ENCODE results near the gene DBNDD1.
A peak's percentile ranks its signal among the peaks of the same experiment; 100 is the strongest.
"Not testable (repeated sequence)": the region's sequence is repeated elsewhere in the genome, so short reads cannot be mapped to it uniquely, and the experiment has no call there.

Gene DBNDD1, protein sequence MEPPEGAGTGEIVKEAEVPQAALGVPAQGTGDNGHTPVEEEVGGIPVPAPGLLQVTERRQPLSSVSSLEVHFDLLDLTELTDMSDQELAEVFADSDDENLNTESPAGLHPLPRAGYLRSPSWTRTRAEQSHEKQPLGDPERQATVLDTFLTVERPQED

DNA sequence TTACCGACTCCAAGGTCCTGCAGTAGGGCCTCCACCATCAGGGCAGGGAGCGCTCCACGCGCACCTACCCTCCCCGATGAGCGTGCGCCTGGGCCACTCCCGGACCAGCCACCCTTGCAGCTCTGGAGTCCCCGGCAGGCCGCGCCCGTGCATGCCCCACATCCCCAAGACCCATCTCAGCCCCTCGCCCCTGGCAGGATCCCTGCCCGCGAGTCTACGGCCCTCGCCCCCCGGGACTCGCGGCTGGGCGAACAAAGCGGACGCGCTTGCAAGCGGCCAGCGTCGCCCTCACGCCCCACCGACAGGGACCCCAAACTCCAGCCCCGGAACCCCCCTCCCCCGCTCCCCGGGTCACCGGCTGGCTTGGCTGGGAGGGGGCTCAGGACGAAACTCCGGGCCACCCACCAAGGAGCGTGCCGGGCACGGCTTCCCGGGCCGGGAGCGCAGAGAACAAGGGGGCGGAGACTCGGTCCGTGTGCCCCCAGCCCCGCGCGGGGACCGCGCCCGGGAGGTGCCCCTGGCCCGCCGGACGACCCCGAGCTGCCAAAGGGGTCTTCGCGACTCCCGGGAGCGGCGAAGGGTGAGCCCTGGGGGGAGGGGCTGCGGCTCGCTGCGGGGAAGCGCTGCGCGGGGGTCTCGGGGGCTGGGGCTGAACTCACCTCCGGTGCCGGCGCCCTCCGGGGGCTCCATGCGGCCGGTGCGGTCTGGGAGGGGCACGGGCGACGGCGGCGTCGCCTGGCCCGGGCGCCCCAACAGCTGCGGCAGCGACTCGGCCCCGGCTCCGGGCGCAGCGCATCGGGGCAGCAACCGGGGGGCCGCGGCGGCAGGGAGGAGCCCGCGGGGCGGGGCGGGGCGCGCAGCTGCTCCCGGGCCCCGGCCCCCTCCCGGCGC lies at the start of gene DBNDD1:
TSS of gene DBNDD1 (minus strand) at position 805 of the 891 bp plus-strand sequence. CDS start at position 690, 115 bp downstream.
- no peak for DNase-seq (ENCODE audit: low read depth, low spot score)
- H3K9me3 ChIP-seq (ENCODE audit: insufficient read depth, low read length): no peaks in the 10 kb centered on the region
- H3K4me3 ChIP-seq (ENCODE audit: insufficient read length, low read depth): peak within 1 kb of the TSS; percentile 74
- H3K36me3 ChIP-seq (ENCODE audit: insufficient read depth, insufficient read length, low read length): peaks cover 5% of the 10 kb centered on the region
- TF ChIP-seq ZNF274 (IDR thresholded peaks at IDR 0.05; ENCODE audit: low read depth, low read length): no peak
- H3K27me3 ChIP-seq (ENCODE audit: insufficient read depth, insufficient read length): peaks cover 5% of the 10 kb centered on the region
- H3K4me1 ChIP-seq (ENCODE audit: insufficient read depth, insufficient read length): peaks cover 10% of the 10 kb centered on the region
- peak within 1 kb of the TSS; percentile 91 for H3K9ac ChIP-seq (ENCODE audit: insufficient read length, low read depth)

DNA sequence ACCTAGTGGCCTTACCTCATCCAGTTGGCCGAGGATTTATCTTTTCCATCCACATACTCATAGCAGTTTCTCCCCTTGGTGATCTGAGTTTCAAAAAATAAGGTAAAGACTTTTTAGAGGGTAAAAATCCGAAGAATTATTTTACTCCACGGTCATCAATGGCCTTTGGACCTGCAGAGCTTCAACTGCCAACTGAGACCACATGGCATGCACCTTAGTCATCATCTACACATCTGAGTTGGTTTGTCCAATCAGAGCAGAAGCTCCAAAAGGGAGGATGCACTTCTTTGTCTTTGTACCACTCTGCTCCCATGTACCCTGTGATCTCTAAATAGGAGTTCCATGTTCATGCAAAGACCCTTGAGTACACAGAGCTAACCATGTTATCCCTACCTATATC lies 42.2 kb upstream of the DBNDD1 start:
- no peak for DNase-seq (ENCODE audit: low read depth, low spot score)
- TF ChIP-seq YY1 (IDR thresholded peaks at IDR 0.05; ENCODE audit: insufficient read depth, insufficient read length) (no peak), ZNF274 (IDR thresholded peaks at IDR 0.05; ENCODE audit: low read depth, low read length) (no peak), SUZ12 (IDR thresholded peaks at IDR 0.05; ENCODE audit: extremely low read depth, insufficient read depth, insufficient read length) (no peak)
- Histone ChIP-seq H3K27me3 (ENCODE audit: insufficient read depth, insufficient read length) (no peaks in the 10 kb centered on the region), H3K4me3 (ENCODE audit: insufficient read length, low read depth) (no peak overlapping the region), H3K9me3 (ENCODE audit: insufficient read depth, low read length) (0 out of 2 replicates have a peak, but pooled peaks cover 8% of the 10 kb centered on the region), H3K4me1 (ENCODE audit: insufficient read depth, insufficient read length) (no peaks in the 10 kb centered on the region), H3K36me3 (ENCODE audit: insufficient read depth, insufficient read length, low read length) (no peaks in the 10 kb centered on the region), H3K9ac (ENCODE audit: insufficient read length, low read depth) (no peak overlapping the region)

DNA sequence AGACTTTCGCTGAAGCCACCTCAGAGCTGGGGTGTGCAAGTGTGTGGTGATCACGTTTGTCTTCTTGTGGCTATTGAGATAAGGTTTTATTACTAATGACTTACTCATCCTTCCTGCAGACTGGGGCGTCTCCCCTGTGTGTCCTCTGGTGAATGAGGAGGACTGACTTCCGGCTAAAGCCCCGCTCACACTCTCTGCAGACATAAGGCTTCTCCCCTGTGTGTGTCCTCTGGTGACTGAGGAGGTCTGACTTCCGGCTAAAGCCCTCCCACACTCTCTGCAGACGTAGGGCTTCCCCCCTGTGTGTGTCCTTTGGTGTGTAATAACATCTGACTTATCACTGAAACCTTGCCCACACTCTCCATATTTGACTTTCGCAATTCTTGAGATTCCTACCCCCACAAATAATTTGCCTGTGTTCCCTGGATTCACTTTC lies 38.5 kb upstream of the DBNDD1 start:
- no peak for DNase-seq (ENCODE audit: low read depth, low spot score)
- no peak for TF ChIP-seq ZNF274 (IDR thresholded peaks at IDR 0.05; ENCODE audit: low read depth, low read length)
- no peak for TF ChIP-seq YY1 (IDR thresholded peaks at IDR 0.05; ENCODE audit: insufficient read depth, insufficient read length)
- TF ChIP-seq SUZ12 (IDR thresholded peaks at IDR 0.05; ENCODE audit: extremely low read depth, insufficient read depth, insufficient read length): no peak

GRCh38 chr16:90056521-90056920 lies 37.3 kb upstream of the DBNDD1 start:
- not testable (repeated sequence) for DNase-seq (ENCODE audit: low read depth, low spot score); H3K9ac ChIP-seq (ENCODE audit: insufficient read length, low read depth); H3K4me3 ChIP-seq (ENCODE audit: insufficient read length, low read depth); H3K36me3 ChIP-seq (ENCODE audit: insufficient read depth, insufficient read length, low read length); H3K4me1 ChIP-seq (ENCODE audit: insufficient read depth, insufficient read length); H3K27me3 ChIP-seq (ENCODE audit: insufficient read depth, insufficient read length)
- H3K9me3 ChIP-seq (ENCODE audit: insufficient read depth, low read length): peaks cover 49% of the 10 kb centered on the region; the same call in 1 of the 2 replicates

More for the DNA sequence above, 38.5 kb upstream of the DBNDD1 start:
- H3K4me3 ChIP-seq (ENCODE audit: insufficient read length, low read depth): no peak overlapping the region
- no peaks in the 10 kb centered on the region for H3K4me1 ChIP-seq (ENCODE audit: insufficient read depth, insufficient read length)
- no peak overlapping the region for H3K9ac ChIP-seq (ENCODE audit: insufficient read length, low read depth)
- H3K27me3 ChIP-seq (ENCODE audit: insufficient read depth, insufficient read length): no peaks in the 10 kb centered on the region
- H3K36me3 ChIP-seq (ENCODE audit: insufficient read depth, insufficient read length, low read length): no peaks in the 10 kb centered on the region
- peaks cover 42% of the 10 kb centered on the region; the same call in 1 of the 2 replicates for H3K9me3 ChIP-seq (ENCODE audit: insufficient read depth, low read length)

DNA sequence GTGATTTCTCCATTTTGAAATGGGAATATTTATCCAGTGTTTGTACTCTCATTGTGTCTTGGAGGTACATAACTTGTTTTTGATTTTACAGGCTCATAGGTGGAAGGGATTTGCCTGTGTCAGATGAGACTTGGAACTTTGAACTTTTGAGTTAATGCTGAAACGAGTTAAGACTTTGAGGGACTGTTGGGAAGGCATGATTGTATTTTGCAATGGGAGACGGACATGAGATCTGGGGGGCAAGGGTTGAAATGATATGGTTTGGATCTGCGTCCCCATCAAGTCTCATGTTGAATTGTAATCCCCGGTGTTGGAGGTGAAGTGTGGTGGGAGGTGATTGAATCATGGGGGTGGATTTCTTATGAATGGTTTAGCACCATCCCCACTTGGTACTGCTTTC lies 36.1 kb upstream of the DBNDD1 start:
- Histone ChIP-seq H3K9me3 (ENCODE audit: insufficient read depth, low read length) (peaks cover 46% of the 10 kb centered on the region; the same call in 1 of the 2 replicates), H3K4me3 (ENCODE audit: insufficient read length, low read depth) (no peak overlapping the region), H3K36me3 (ENCODE audit: insufficient read depth, insufficient read length, low read length) (no peaks in the 10 kb centered on the region), H3K27me3 (ENCODE audit: insufficient read depth, insufficient read length) (no peaks in the 10 kb centered on the region), H3K9ac (ENCODE audit: insufficient read length, low read depth) (no peak overlapping the region), H3K4me1 (ENCODE audit: insufficient read depth, insufficient read length) (no peaks in the 10 kb centered on the region)
- TF ChIP-seq ZNF274 (IDR thresholded peaks at IDR 0.05; ENCODE audit: low read depth, low read length) (no peak), YY1 (IDR thresholded peaks at IDR 0.05; ENCODE audit: insufficient read depth, insufficient read length) (no peak), SUZ12 (IDR thresholded peaks at IDR 0.05; ENCODE audit: extremely low read depth, insufficient read depth, insufficient read length) (no peak)
- DNase-seq (ENCODE audit: low read depth, low spot score): no peak

- Histone ChIP-seq H3K9ac (ENCODE audit: insufficient read length, low read depth) (no peak overlapping the region), H3K4me3 (ENCODE audit: insufficient read length, low read depth) (no peak overlapping the region), H3K27me3 (ENCODE audit: insufficient read depth, insufficient read length) (no peaks in the 10 kb centered on the region), H3K9me3 (ENCODE audit: insufficient read depth, low read length) (peaks cover 46% of the 10 kb centered on the region; the same call in 1 of the 2 replicates), H3K36me3 (ENCODE audit: insufficient read depth, insufficient read length, low read length) (no peaks in the 10 kb centered on the region), H3K4me1 (ENCODE audit: insufficient read depth, insufficient read length) (no peaks in the 10 kb centered on the region)
- TF ChIP-seq ZNF274 (IDR thresholded peaks at IDR 0.05; ENCODE audit: low read depth, low read length) (no peak), SUZ12 (IDR thresholded peaks at IDR 0.05; ENCODE audit: extremely low read depth, insufficient read depth, insufficient read length) (no peak), YY1 (IDR thresholded peaks at IDR 0.05; ENCODE audit: insufficient read depth, insufficient read length) (no peak)
- no peak for DNase-seq (ENCODE audit: low read depth, low spot score)
Measured at GRCh38 chr16:90054554-90054953, 35.3 kb upstream of the DBNDD1 start.

- TF ChIP-seq SUZ12 (IDR thresholded peaks at IDR 0.05; ENCODE audit: extremely low read depth, insufficient read depth, insufficient read length) (no peak), YY1 (IDR thresholded peaks at IDR 0.05; ENCODE audit: insufficient read depth, insufficient read length) (no peak), ZNF274 (IDR thresholded peaks at IDR 0.05; ENCODE audit: low read depth, low read length) (no peak)
- H3K27me3 ChIP-seq (ENCODE audit: insufficient read depth, insufficient read length): no peaks in the 10 kb centered on the region
- no peak overlapping the region for H3K4me3 ChIP-seq (ENCODE audit: insufficient read length, low read depth)
- DNase-seq (ENCODE audit: low read depth, low spot score): no peak
- H3K9ac ChIP-seq (ENCODE audit: insufficient read length, low read depth): no peak overlapping the region
- H3K4me1 ChIP-seq (ENCODE audit: insufficient read depth, insufficient read length): no peaks in the 10 kb centered on the region
- peaks cover 46% of the 10 kb centered on the region; the same call in 1 of the 2 replicates for H3K9me3 ChIP-seq (ENCODE audit: insufficient read depth, low read length)
- H3K36me3 ChIP-seq (ENCODE audit: insufficient read depth, insufficient read length, low read length): no peaks in the 10 kb centered on the region
Measured at GRCh38 chr16:90053902-90054500, 34.7 kb upstream of the DBNDD1 start.
